ENCODE measurements around the gene UGT1A9. TPM values are rescaled to one million over a fixed set of nuclear protein-coding genes. Genes with fewer than 3 reads are reported as not detected.
"Not testable (repeated sequence)": the region's sequence is repeated elsewhere in the genome, so short reads cannot be mapped to it uniquely, and the experiment has no call there.

Gene UGT1A9
- not detected for total RNA-seq

DNA sequence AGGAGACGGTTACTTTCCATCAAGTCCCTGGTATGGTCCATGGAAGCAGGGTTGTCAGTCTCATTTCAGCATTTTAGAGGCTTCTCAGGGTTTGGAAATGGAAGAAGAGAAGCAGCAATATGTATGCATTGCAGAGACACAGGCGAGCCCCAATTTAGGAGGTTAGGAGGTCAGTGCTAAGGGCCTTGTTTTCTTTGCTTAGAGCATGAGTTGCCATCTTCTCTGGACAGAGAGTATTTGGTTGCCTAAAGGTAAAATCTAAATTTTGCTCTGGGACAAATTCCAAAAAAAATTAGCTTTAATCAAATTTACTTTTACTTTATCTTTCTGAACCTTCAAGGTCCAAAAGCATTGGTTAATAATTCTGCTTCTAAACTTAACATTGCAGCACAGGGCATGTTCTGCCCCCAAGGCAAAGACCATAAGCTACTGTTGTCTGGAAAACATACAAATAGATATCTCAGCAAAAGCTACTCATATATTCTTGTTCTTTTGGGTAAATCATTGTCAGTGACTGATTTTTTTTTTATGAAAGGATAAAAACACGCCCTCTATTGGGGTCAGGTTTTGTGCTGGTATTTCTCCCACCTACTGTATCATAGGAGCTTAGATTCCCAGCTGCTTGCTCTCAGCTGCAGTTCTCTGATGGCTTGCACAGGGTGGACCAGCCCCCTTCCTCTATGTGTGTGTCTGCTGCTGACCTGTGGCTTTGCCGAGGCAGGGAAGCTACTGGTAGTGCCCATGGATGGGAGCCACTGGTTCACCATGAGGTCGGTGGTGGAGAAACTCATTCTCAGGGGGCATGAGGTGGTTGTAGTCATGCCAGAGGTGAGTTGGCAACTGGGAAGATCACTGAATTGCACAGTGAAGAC lies at the start of gene UGT1A9:
UGT1A9 (plus strand) TSS at position 609 of the 872 bp plus-strand sequence; CDS start at position 646, 37 bp downstream.
- intact Hi-C loops (cut with DNase I) = no loop called here
- no peak for DNase-seq (ENCODE audit: low spot score)
- no peak for ATAC-seq

DNA sequence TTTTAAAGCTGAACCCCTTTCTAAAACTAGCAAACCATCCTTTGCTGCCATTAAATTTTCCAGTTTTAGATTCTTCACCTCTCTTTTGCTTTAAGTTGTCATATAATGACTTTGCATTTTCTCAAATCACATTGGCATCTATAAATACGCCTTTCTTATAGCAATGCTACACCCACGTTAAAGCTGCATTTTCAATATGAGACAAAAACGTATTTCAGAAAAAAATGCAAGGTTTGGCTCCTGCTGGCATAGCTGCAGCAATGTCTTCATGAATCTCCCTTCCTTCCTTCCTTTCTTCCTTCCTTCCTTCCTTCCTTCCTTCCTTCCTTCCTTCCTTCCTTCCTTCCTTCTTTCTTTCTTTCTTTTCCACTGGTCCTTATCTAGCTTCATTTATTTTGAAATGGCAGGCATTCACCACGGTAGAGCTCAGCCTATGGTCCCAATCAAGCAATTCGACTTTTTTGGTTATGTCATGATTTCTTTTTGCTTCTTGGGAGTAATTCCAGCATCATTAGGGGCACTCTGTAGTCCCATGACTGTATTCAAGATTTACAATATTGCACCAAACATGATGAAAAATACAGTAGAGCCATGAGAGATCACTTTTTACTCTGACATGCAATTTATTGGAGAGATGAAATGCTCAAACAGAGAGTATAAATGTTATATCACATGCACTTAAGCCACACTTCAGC lies 44.2 kb upstream of the UGT1A9 start:
- intact Hi-C loops (cut with DNase I) = no loop called here

DNA sequence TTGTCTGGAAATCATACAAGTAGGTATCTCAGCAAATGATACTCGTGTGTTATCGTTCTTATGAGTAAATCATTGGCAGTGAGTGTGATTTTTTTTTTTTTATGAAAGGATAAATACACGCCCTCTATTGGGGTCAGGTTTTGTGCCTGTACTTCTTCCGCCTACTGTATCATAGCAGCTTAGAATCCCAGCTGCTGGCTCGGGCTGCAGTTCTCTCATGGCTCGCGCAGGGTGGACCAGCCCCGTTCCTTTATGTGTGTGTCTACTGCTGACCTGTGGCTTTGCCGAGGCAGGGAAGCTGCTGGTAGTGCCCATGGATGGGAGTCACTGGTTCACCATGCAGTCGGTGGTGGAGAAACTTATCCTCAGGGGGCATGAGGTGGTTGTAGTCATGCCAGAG lies 35.4 kb upstream of the UGT1A9 start, which contains the start of gene UGT1A10:
UGT1A10 (plus strand) TSS at position 143 of the 400 bp plus-strand sequence; CDS start at position 218, 75 bp downstream.
- intact Hi-C loops (cut with DNase I); ATAC-seq; DNase-seq (ENCODE audit: low spot score): not testable (repeated sequence)

More for the DNA sequence above, 44.2 kb upstream of the UGT1A9 start:
- DNase-seq (ENCODE audit: low spot score) = no peak
- no peak for ATAC-seq

DNA sequence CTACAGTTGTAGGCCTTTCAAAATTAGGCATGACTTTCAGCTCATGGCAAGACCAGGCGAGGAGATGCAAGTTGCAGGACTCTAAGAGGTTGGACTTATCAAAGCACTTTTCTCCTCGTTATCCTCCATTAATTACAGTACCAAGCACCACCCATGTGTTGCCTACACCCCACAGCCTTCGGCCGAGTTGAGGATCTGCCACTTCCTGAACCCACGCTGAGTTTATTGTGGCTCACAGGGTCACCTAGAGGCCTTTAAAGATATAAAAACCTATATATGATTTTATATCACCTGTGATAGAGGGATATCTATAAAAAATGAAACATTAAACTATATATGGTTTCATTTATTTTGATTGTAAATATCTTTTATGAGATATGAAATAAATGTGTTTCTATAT lies 32.9 kb upstream of the UGT1A9 start:
- intact Hi-C loops (cut with DNase I) = no loop called here
- ATAC-seq = no peak
- DNase-seq (ENCODE audit: low spot score) = no peak

DNA sequence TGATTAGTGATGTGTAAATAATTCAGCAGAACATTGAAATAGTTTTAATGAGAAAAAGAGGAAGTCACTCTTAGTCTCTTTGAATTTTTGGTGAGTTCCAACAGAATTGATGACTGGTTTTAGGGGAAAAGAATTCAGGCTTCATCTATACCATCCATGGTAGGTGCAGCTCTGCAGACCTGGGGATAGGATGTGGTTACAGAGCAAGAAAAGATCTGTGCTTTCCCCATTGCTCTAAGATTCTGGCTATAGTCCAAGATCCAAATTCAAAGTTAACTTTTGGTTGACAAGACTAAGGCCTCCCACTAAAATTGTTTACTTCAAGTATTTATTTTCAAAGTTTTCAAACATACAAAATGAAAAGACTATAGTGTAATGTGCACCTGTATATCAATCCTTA lies 31.8 kb upstream of the UGT1A9 start:
- intact Hi-C loops (cut with DNase I) = no loop called here
- DNase-seq (ENCODE audit: low spot score) (no peak), ATAC-seq (no peak)

DNA sequence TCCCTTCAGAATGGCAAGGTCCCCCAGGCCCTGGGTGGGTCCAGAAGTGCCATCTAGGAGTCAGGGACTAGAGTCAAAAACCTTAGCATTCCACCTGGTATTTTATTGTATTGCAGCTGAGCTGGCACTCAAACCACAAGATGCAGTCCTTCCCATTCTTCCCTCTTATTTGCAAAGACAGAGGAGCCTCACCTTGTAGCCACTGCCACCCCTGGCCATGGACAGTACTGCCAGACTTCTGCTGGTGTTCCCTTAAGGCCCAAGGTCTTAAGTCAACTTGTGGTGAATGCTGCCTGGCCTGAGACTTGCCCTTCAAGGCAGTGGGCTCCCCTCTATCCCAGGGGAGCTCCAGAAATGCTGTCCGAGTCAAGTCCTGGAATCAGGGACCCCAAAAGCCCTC lies 28.6 kb upstream of the UGT1A9 start:
- no peak for DNase-seq (ENCODE audit: low spot score)
- no peak for ATAC-seq
- intact Hi-C loops (cut with DNase I) = no loop called here

DNA sequence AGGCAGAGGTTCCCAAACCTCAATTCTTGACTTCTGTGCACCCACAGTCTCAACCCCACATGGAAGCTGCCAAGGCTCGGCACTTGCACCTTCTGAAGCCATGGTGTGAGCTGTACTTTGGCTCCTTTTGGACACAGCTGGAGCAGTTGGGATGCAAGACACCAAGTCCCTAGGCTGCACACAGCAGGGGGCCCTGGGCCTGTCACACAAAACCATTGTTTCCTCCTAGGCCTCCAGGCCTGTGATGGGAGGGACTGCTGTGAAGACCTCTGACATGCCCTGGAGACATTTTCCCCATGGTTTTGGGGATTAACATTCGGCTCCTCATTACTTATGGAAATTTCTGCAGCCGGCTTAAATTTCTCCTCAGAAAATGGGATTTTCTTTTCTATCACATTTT lies 25.7 kb upstream of the UGT1A9 start:
- intact Hi-C loops (cut with DNase I); DNase-seq (ENCODE audit: low spot score); ATAC-seq: not testable (repeated sequence)

DNA sequence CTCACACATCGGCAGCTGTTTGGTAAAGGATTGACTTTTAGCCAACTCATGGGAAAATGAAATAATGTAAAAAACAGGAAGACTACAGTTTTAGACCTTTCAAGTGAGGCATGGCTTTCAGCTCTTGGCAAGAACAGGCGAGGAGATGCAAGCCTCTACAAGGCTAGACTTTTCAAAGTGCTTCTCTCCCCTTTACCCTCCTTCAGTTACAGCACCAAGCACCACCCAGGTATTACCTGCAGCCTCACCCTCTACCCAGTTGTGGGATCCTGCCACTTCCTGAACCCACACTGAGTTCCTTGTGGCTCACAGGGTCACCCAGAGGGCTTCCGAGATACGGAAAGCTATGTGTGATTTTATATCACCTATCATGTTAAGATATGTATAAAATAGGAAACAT lies 20.7 kb upstream of the UGT1A9 start:
- intact Hi-C loops (cut with DNase I) = loop anchor here (5.0 kb wide), 1 partner anchor 1146 kb away; no protein-coding TSS in a partner anchor
- DNase-seq (ENCODE audit: low spot score) (no peak), ATAC-seq (no peak)

DNA sequence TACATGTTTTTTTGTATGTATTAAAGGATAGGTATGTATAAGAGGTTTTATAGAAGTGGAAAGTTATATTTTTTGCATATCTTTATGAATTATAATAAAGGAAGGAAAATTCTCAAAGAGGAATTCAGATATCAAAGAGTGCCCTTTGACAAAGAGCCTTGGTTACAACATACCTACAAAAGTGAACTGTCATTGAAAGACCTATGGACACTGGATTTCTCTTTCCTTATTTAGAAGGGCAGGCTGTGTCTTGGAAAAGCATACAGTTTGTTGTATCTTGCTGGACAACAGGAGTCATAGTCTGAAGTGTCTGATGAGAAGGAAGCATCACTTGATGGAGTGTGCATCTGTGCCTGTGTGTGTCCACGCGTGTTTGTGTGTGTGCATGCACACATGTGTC lies 20.3 kb upstream of the UGT1A9 start:
- no peak for ATAC-seq

DNA sequence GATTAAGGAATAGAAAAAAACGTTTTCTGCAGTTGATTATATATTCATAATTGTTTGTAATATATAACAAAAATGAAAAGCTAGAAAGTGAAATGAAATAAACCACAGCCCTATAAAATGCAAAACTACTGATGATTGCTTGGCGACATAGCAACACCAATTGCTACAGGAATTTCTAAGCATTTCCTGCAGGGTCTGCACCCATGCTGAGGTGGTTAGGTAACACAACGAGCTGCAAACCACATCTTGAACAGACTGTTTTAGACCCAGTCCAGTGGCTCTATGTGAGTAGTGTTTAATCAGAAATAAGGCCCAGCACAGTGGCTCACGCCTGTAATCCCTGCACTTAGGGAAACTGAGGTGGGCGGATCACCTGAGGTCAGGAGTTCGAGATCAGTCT lies 17.2 kb upstream of the UGT1A9 start:
- no peak for DNase-seq (ENCODE audit: low spot score)
- intact Hi-C loops (cut with DNase I) = loop anchor here (5.0 kb wide), 1 partner anchor 1143 kb away; no protein-coding TSS in a partner anchor
- ATAC-seq = no peak

More for the DNA sequence above, 20.3 kb upstream of the UGT1A9 start:
- DNase-seq (ENCODE audit: low spot score) = no peak
- intact Hi-C loops (cut with DNase I) = loop anchor here (5.0 kb wide), 1 partner anchor 1146 kb away; no protein-coding TSS in a partner anchor

DNA sequence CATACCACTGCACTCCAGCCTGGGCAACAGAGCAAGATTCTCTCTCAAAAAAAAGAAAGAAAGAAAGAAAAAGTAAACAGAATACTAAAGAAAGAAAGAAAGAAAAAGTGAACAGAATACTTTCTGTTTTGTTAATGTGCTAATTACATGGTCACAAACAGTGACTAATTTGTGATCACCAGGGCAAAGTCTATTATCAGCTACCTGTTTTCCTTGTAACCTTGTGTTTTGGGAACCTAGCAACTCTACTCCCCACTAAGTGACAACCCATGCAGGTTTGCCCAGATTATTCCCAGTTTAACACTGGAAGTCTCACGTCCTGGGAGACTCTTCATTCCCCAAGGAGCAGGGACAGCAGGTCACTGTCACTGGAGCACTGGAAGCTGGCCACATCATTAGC lies 16.7 kb upstream of the UGT1A9 start:
- DNase-seq (ENCODE audit: low spot score) (no peak), ATAC-seq (no peak)
- intact Hi-C loops (cut with DNase I) = no loop called here

DNA sequence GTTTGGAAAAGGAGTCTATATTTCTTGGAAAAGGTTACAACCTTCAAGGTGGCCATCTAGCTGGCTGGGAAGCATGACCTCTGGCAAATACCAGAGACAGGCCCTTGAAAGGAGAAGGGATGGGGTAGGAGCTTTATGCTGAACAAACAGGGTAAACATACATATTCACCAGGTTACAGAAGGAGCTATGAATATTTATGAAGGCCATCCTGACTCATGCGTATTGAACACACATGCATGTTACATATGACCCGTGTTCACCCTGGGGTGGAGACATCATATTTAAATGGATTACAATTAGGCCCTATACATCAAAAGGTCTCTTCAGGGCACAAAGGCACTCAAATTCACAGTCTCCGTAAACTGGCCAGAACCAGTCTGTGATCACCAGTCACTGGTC lies 15.8 kb upstream of the UGT1A9 start:
- intact Hi-C loops (cut with DNase I); ATAC-seq; DNase-seq (ENCODE audit: low spot score): not testable (repeated sequence)

DNA sequence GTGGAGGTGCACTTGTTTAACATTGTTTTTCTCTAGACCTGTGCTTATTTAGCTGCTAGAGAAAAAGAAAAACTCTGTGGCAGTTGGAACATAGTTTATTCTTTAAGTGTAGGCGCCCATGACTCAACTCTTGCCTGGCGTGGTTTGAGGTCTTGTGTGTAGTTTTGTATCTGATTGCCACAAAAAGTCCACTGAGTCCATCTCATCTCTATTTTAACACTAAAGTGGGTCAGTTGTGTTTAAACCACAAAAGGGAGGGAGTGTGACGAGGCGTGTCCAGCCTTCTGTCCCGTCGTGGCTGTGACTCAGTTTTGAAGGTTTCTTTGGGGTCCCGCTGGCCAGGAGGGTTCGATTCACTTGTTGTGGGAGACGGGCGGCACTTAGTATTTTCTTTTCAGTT lies 15.3 kb upstream of the UGT1A9 start:
- no peak for ATAC-seq
- intact Hi-C loops (cut with DNase I) = no loop called here

DNA sequence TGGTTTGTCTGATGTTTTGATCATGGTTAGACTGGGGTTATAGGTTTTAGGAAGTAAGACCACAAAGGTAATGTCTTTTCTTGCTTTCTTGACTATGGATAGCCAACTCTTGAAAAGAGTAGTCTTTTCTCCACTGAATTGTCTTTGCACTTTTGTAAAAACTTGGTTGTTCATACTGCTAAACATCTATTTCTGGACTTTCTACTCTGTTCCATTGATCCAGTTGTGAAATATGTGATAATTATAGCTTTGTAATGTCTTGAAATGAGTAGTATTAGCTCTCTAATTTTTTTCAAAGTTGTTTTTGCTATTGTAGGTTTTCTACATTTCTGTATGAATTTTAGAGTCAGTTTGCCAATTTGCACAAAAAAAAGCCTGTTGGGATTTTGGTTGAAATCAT lies 13.1 kb upstream of the UGT1A9 start:
- intact Hi-C loops (cut with DNase I) = no loop called here
- DNase-seq (ENCODE audit: low spot score) (no peak), ATAC-seq (no peak)

More for the DNA sequence above, 15.3 kb upstream of the UGT1A9 start:
- DNase-seq (ENCODE audit: low spot score) = no peak

DNA sequence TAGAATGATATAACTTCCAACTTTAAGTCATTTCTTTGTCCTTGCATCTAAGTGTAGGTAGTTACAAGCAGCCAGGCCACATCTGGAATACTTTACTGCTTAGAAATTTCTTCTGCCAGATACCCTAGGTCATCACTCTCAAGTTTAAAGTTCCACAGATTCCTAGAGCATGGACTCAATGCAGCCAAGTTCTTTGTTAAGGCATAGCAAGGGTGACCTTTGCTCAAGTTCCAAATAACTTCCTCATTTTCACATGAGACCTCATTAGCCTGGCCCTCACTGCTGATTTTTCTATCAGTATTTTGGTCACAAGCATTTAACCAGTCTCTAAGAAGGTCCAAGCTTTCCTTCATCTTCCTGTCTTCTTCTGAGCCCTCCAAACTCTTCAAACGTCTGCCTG lies 7.8 kb upstream of the UGT1A9 start:
- ATAC-seq (no peak), DNase-seq (ENCODE audit: low spot score) (no peak)
- intact Hi-C loops (cut with DNase I) = no loop called here

DNA sequence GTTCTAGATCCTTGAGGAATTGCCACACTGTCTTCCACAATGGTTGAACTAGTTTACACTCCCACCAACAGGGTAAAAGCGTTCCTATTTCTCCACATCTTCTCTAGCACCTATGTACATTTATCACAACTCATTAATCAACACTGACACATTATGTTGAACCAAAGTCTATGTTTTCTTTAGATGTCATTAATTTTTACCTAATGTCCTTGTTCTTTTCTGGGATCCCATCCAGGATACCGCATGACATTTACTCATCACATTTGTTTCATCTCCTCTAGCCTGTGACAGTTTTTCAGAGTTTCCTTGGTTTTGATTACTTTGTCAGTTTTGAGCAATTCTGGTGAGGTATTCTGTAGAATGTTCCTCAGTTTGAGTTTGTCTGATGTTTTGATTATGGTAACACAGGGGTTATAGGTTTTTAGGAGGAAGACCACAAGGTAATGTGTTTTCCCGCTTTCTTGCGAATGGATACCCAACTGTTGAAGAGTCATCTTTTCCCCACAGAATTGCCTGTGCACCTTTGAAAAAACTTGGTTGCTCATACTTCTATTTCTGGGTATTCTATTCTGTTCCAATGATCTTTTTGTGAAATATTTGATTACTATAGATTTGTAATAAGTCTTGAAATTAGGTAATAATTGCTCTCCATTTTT lies 3.0 kb upstream of the UGT1A9 start:
- no peak for ATAC-seq
- DNase-seq (ENCODE audit: low spot score) = no peak
- intact Hi-C loops (cut with DNase I) = no loop called here

DNA sequence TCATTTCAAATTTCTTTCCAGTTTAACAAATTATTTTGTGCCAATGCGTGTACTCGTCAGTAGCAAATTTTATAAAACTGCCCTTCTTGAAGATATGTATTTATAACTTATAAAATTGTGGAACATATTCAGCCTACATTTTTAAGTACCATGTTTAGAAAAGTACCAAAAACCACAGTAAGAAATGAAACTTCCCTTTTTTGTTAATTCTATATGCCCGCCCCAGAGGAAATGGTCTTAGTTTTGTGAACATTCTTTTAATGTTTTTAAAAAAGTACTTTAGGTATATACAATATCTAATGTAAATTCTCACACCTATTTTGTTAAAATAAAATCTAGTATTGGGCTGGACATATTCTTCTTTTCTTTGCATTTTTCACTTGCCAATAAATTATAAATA lies 1.2 kb downstream of the UGT1A9 start:
- intact Hi-C loops (cut with DNase I) = no loop called here
- ATAC-seq = no peak
- no peak for DNase-seq (ENCODE audit: low spot score)

DNA sequence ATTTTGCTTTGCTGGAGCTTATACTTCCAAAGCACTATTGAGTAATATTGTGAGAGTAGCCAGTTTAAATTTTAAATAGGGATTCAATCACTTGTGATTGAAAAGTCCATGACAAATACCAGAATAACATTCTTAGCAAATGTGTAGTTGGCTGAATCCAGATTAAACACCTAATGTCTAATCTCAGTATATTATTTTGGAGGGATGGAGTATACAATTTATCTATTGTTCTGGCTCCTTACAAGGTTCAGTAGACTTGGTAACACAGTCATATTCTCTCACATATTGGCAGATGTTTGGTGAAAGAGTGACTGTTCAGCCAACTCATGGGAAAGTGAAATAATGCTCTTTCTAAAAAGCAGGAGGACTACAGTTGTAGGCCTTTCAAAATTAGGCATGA lies 2.2 kb downstream of the UGT1A9 start:
- intact Hi-C loops (cut with DNase I) = no loop called here
- DNase-seq (ENCODE audit: low spot score) (no peak), ATAC-seq (no peak)

DNA sequence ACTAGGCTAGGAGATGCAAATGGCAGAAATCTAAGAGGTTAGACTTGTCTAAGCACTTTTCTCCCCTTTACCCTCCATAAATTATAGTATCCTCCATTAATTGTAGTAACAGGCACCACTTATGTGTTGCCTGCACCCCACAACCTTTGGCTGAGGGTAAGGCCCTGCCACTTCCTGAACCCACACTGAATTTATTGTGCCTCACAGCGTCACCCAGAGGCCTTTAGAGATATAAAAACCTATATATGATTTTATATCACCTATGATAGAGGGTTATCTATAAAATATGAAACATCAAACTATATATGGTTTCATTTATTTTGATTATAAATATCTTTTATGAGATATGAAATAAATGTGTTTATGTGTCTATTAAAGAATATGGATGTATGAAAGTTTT lies 2.6 kb downstream of the UGT1A9 start:
- no peak for DNase-seq (ENCODE audit: low spot score)
- ATAC-seq = no peak
- intact Hi-C loops (cut with DNase I) = no loop called here
